GM19035 (cell line): ENCODE data around the gene THNSL1.

Experiments used
- ATAC-seq: cut with Tn5 transposase; IDR thresholded peaks from one replicate; pipeline ENCODE4 v1.9.1; 2021; ENCODE audit not compliant: unreplicated experiment

THNSL1 gene

DNA sequence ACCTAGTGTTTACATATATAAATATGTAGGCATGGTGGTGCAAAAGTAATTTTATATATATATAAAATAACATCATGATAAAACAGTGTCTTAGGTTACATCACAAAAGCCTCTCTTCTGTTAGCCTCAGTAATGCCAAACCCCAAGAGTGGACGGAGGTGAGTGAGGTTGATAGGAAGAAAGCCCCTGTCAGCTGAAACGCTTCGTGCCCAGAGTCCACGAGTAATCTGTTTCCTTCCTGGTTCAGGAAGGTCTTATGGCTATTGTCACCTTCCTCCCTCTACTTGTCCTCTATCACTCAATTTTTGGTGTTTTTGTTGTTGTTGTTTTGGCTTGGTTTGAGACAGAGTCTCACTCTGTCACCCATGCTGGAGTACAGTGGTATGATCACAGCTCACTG, 41.5 kb downstream of the THNSL1 start:
- no peak for ATAC-seq

DNA sequence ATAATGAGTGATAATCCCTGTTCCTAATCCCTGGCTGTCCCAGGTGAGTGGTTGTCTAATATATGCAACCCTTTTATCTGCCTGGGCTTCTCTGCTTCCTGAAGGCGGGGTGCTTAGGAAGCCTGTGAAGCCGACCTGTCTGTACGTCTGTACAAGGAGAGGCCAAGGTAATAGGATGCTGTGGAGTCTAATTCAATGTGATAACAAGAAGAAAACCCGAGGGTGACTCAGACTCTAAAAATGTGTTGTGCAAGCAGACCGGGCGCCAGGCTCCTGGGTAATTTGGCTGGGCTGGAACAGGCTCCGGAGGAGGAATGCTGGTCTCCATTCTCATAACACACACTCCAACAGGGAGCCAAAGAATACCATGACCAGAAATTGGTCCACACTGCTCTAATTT, 43.6 kb downstream of the THNSL1 start:
- no peak for ATAC-seq

DNA sequence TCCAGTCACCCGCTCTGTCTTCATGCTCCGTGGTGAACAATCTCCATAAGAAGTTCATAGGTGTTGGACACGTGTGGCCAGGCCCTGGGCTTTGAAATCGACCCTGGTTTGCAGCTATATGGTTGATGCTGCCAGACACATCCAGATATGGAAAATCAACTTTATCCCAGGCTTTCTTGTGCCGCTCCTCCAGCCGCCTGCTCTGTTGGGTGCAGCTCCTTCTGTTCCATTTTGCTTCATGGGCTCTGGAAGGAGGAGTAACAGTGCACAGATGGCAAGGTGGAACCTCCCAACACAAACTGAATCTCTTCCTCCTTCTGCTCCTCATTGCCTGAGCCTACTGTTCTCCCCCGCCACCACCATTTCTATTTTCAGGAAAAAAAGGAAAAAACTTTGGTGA, 44.7 kb downstream of the THNSL1 start:
- no peak for ATAC-seq

DNA sequence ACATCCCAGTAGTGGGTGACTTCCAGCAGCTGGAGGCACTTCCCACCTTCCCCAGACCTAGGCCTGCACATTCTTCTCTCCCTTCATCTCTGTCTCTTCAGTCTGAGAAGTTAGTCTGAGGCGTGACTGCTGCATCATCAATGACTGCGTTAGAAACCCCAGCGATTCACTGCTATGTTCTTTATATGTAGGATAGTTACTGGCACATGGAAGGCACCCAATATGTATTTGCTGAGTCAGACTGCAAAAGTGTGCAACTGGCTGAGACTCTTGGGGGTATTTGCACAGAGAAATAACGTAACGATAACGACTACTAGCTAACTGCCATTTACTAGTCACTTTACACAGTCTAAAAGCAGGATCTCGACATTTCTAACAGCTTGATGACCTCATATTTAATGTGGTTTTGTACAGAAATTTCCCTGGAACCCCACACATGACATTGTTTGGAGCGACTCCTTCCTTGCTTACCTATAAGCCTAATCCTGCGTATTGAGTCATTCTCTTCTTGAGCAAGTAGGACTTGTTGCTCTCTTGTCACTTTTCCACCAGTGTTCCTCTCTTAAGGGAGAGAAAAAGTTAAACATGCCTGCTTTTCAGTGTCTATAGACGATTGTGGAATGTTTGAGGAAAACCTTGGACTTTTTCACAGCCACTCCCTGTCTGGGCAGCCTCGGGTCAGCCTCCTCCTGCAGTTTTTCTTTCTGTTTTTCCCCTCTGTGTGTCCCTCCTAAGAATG, 45.5 kb downstream of the THNSL1 start:
- ATAC-seq: no peak

DNA sequence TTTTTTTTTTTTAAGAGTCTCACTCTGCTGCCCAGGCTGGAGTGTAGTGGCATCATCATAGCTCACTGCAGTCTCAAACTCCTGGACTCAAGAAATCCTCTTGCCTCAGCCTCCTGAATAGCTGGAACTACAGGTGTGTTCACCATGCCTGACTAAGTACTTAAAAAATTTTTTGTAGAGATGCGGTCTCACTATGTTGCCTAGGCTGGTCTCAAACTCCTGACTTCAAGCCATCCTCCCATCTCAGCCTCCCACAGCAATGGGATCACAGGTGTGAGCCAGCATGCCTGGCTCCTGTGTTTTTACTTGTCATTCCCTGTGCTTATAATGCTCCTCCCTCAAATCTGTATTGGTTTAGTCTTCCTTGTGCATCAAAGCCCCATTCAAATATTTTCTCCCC, 46.7 kb downstream of the THNSL1 start:
- ATAC-seq: no peak

DNA sequence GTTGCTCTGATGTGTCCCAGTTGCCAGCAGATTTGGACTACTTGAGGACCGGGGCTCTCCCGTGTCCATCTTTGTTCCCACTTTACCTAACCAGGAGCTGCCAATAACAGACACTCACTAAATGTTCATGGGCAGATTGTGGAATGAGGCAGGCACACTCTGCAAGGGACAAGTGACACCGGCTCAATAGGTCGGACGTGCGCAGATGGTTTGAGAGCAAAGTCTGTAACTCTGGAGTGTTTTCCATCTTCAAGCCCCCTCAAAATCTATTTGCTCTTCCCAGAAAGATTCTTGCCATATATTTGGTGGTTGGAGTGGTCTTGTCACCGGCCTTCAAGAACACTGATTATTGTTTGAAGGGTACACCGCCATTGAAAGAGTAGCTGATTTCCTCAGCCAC, 47.2 kb downstream of the THNSL1 start:
- no peak for ATAC-seq

DNA sequence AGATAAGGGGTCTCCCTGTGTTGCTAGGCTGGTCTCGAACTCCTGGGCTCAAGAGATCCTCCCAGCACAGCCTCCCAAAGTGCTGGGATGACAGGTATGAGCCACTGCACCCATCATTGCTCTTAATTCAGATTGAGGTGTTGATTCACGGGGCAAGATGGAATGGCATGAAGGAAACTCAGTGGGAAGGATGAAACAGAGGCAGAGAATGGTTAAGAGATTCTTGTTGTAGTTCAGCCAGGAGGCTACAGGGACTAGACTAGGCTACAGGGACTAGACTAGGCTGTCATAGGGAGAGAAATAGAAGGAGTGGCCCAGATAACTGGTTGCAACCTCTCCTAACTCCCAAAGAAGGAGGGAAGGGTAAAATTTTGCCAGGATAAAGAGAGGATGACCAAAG, 48.0 kb downstream of the THNSL1 start:
- no peak for ATAC-seq

DNA sequence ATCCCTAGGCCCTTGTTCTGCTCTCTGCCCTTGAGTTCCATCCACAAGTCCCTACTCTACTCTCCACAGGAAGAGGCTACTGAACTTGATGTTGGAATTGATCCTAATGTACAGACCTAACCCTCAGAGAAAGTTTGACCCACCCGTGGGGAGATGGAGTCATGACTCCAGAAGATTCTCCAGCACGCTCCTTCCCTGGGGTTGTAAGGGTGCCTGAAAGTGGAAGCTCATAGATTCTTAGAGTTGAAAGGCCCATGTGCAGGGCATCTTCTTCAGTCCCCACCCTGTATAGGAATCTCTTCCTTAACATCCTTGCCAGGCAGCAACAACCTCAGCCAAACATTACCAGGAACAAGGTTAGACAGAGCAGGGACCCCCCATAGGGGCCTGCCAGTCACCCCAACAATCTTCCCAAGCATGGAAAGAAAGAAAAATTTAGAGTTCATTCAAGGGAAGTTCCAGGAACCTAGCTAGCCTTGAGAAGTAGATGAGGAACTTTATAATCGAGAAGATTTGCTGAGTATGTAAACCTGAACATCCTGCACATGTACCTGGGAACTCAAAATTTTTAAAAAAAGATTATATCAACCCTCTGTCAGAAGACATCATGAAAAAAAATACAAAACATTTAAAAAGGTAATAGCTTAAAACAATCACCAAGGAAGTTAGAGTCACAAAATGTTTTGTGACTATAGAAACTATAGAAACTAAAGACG, 49.5 kb downstream of the THNSL1 start:
- no peak for ATAC-seq

DNA sequence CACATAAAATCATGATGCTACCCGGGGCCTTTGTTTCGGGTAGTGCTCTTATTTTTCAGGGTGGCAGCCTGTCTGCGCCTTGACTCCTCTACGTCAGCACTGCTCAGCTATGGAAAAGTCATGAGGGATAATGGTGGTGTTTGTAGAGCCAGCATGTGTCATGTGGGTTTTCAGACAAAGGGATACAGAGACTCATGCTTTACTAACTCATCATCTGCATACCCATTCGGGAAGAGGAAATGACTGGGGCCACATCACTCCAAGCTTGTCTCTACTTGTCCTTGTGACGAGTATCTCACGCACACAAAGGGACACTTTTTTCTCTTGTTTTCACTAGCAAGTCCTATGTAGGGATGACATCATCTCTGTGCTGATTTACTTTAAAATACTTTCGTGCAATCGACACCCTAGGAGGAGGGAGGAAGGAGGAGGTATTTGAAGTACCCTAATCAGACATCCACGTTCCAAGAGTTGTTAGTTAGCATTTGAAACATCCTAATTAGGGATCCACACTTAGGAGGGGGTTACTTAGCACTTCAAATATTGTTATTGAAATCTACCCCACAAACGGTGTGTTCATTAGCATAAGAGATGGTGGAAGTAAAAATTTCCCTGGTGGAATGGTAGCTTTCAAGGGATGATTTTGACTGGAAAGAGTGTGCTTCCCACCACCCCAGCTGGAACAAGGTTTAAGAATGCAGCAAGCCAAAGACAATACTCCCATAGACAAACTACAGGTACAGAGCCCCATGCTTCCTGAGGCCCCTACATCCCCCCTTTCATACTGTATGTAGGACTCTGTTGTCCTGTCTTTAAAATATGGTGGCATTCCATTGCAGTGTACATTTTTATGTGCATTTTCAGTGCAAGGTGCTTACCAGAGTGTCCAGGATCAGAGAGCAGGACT, 52.0 kb downstream of the THNSL1 start:
- ATAC-seq: no peak

DNA sequence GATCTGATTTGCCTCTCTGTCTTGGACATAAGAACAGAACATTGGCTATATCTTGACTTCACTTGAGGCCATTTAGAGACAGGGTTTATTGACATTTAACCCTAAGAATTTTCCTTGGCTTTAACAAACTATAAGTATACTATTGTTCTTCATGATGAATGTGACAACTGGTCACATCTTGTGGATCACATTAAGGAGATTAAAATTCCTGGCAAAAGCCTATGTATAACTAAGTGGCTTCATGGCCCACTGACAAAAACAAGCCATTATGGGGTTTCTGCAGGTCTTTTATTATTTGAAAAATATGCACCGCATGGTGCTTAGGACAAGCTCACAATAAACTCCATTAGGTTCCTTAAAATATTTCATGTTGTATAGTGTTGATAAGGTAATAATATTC, 54.8 kb downstream of the THNSL1 start:
- no peak for ATAC-seq

DNA sequence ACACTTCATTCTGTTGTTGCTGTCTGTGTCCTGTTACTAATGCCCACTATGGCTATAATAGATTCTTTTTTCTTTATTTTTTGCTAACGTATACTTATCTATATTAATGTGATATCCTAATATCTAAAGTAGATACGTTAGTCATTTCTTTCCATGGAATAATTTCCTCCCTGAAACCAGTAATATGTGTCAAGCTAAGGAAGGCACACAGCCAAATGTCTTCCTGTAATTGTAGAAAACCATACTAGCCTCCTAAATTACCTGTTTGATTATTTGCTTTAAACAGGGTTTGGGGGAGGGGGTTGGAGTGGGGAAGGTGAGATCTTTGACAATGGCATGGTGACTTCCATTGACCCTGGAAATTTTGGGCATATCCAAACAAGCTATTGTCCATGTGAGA, 56.4 kb downstream of the THNSL1 start:
- ATAC-seq: no peak

DNA sequence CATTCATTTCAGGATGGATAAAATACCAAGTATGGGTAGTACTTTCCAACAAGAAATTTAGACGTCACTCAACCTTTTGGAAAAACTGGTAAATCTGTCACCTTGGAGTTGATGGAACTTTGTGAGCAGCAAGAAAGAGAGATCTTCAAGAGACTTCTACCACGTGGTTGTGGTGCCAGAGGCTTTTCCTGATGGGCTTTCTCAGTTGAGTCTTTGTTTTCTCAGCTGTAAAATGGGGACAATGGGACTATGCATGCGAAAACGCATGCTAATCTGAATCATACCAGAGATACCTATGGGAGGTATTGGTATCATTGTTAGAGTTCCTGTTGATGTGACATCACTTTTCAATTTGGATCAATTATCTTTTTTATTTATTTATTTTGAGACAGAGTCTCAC, 59.4 kb downstream of the THNSL1 start:
- no peak for ATAC-seq
